DMS79 (cell line): ENCODE data around the gene METTL13.

Experiments
- DNase-seq: peaks from one replicate; lab custom pipeline; 2025; lab: John Stamatoyannopoulos, UW

Gene METTL13

GRCh38 chr1:171803461-171804022, 22.1 kb downstream of the METTL13 start:
- no peak for DNase-seq

- no peak for DNase-seq
Observed at GRCh38 chr1:171805395-171806115, 24.1 kb downstream of the METTL13 start.

DNA sequence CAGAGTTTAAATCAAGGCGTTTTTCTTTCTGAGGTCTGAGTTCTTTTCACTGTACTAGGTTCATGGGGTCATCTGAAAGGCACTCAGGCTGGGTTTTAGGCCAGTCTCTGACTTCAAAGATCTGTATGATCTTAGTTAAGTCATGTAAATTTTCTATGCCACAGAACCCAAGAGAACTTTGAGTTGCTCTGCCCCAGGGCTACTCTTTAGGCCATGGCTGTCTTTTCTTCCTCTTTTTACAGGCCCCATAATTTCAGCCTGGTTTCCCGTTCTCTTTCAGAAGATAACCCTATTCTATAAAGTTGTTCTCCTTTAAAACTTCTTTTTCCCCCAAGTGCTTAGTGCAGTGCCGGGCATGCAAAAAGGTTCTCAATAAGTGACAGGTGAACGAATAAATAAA, 26.1 kb downstream of the METTL13 start:
- DNase-seq: no peak

DNA sequence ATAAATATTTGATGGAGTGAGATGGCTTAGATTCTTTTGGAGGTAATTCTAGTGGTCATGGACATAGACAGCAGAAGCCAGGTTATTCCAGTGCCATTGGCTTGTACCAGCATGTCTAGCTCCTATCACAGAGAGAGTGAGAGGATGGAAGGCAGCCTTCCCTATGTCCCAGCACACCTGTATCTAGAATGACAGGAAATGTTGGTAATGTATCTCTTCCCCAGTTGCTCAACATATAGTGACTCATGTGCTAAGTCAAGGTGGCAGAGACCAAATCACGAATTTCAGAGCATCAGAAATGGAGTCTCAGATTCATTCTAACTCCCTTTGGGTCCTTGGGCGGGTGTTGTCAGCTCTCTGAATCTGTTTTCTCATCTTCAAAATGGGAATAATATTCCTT, 28.4 kb downstream of the METTL13 start:
- DNase-seq: no peak

- DNase-seq: no peak
Observed at GRCh38 chr1:171811672-171812071, 30.2 kb downstream of the METTL13 start.

DNA sequence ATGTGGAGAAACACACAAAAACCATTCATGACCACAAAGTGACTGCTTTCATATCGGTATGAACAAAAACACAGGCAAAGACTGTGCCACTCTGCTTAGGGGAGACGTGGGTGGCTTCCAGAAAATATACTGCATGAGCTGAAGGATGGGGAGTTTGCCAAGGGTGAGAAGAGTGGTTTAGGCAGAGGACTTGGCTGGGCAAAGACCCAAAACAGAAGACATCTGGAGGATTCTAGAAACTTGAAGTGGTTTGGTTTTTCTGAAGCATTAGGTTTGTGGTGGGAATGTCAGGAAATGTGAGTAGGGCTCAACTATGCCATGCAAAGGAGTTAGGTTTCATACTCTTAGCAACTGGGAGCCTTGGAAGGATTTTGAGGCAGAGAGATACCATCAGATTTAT, 33.2 kb downstream of the METTL13 start:
- DNase-seq: peak; percentile 50

- no peak for DNase-seq
Observed at GRCh38 chr1:171816300-171816901, 34.9 kb downstream of the METTL13 start.

GRCh38 chr1:171817511-171818265, 36.2 kb downstream of the METTL13 start:
- DNase-seq: no peak

DNA sequence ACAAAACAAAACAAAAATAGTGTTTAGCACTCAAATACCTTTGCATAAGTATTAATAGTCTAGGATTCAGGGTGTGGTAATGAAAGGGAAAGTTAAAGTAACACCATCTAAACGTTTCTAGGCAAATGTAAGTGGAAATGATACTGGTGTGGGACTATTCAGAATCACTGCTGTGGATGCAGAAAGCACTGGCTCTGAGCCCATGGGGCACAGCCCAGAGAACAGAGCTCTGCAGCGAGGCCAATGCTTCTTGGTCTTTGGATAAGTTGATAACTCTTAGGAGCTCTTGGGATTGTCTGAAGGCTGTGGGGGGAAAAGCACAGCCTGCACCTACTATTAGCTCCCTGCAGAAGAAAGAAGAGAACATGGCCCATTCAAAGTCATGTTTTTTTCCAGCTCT, 38.5 kb downstream of the METTL13 start:
- DNase-seq: no peak

DNA sequence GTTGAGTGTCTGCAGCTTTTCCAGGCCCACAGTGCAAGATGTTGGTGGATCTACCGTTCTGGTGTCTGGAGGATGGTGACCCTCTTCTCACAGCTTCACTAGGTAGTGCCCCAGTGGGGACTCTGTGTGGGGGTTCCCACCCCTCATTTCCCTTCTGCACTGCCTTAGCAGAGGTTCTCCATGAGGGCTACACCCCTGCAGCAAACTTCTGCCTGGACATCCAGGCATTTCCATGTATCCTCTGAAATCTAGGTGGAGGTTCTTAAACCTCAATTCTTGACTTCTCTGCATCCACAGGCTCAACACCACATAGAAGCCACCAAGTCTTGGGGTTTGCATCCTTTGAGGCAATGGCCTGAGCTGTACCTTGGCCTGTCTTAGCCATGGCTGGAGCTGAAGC, 45.5 kb downstream of the METTL13 start:
- DNase-seq: no peak

GRCh38 chr1:171828794-171829193, 47.3 kb downstream of the METTL13 start:
- no peak for DNase-seq

GRCh38 chr1:171833091-171833825, 51.8 kb downstream of the METTL13 start:
- DNase-seq: no peak

- no peak for DNase-seq
Observed at GRCh38 chr1:171834821-171835220, 53.4 kb downstream of the METTL13 start.

DNA sequence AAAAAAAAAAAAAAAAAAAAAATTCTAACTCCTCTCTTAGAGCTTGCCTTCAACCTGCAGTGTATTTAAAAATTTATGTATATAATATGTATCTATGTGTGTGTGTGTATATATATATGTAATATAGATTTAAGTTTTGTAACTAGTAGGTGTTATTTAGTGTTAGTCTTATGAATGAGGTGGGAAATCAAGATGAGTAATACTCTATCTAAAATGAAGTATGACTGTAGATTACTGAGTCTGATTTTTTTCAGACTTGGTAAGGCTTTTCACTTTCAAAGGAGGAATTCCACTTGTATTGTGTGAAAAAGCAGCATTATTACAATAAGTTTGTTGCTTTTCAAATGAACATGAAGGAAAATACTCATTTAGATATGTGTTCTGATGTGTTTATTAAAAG, 54.4 kb downstream of the METTL13 start:
- no peak for DNase-seq

GRCh38 chr1:171841050-171841910, 59.8 kb downstream of the METTL13 start, which contains the start of gene DNM3:
Gene DNM3 (plus strand): TSS chr1:171841498. CDS start chr1:171841657, 159 bp downstream.
- peak; percentile 31 for DNase-seq

DNA sequence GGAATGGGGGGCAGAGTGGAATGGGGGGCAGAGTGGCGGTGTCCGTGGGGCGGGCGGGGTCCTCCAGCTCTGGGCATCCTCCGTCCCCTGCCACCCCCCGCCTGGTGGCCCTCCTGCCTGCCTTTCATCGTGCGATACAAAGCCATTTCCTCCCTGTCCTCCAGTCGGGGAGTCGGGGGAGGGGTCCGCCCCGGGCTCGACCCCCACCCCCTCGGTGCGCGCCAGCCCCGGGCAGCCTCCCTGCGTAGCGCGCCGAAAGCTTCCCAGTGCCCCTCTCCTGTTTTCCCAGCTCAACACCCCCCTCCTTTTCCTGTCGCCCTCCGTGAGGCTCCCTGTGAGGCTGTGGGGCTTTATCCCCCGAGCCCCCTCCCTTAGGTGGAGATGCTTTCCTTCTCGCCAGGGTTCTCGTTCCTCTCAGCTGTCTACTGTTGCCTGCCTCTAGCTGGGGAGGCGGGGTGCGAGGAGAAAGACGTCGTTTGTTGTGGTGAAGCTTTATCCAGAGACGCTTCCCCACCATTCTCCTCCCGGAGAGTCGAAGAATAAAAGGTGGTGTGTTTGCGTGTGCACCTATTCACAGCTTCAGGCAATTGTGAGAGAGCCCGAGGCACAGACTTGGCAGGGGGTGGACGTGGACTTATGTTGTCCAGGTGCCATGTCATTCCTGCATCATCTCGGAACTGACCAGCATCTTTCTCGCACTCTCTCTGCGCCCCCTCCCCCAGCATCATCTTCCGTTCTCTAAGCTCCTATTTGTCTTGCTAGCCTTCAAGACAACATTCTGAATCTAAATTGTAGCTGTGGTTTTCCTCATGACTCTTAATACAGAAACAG, 60.7 kb downstream of the METTL13 start:
- no peak for DNase-seq

DNA sequence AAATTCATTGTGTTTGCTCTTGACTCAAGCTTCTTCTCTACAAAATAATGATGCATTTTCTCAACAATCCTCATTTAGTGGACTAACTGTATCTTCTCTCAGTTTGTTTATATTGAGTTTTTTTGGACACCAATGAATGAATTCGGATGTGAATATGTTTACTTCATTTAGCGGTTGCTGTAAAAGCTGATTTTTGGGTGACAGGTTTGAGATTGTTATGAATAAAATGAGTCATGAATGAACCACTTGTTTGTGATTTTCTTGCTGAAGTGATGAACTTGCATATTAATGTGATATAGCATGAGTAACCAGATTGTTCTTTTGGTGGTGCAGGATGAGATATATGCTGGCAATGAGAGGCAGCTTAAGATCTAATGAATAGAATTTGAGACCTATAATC, 62.9 kb downstream of the METTL13 start:
- no peak for DNase-seq

DNA sequence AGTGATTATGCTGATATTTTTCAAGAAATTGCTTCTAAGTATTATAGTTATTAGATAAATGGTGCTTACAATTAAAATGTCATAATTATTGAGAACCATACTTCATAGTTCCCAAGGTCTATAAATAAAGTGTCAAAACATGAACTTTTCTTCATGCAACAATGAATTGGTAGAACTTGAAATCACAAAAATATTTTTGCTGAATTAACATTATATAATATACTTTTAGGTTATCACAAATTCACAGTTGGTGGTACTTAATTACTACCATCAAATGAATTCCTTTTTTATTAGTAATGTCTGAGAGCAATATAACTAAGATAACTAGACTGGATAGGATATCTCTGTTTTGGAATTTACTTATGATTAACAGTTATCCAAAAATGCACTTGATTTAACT, 64.5 kb downstream of the METTL13 start:
- no peak for DNase-seq
